SK-N-SH treated with all-trans-retinoic acid at 6 μM for 48 hours (cell line): ENCODE measurements around the gene TCAP.

ENCODE experiments used
- ATAC-seq: fragments of 200-7000 bp; cut with Tn5 transposase; 3 replicates; pipeline ENCODE4 v1.9.1; 2020; ENCODE audit warnings: mild to moderate bottlenecking, moderate library complexity
- ARNTL ChIP-seq: fragments of 450-650 bp; formaldehyde crosslinking; IDR thresholded peaks from 2 replicates; pipeline ENCODE4 v1.5.0; 2020; ENCODE audit warnings: low read depth, mild to moderate bottlenecking, moderate library complexity, borderline replicate concordance
- BACH2 ChIP-seq: fragments of 250-450 bp; sonication (Bioruptor Pico); IDR thresholded peaks from 2 replicates; pipeline ENCODE4 v1.9.0; 2021; ENCODE audit warnings: mild to moderate bottlenecking, borderline replicate concordance
- CSDC2 ChIP-seq: fragments of 250-450 bp; sonication (Bioruptor Pico); IDR thresholded peaks from 2 replicates; pipeline ENCODE4 v1.5.0; 2020; ENCODE audit warnings: mild to moderate bottlenecking, moderate library complexity
- ESRRG ChIP-seq: fragments of 250-450 bp; sonication (Bioruptor Pico); IDR thresholded peaks from 2 replicates; pipeline ENCODE4 v1.6.1; 2021; ENCODE audit warnings: mild to moderate bottlenecking
- GLIS3 ChIP-seq: fragments of 250-450 bp; sonication (Bioruptor Pico); IDR thresholded peaks from 2 replicates; pipeline ENCODE4 v1.5.0; 2020; ENCODE audit warnings: mild to moderate bottlenecking, moderate library complexity
- ISL1 ChIP-seq: fragments of 250-450 bp; sonication (Bioruptor Pico); IDR thresholded peaks from 2 replicates; pipeline ENCODE4 v2.1.2; 2022; ENCODE audit warnings: mild to moderate bottlenecking, moderate library complexity
- OSR1 ChIP-seq: fragments of 250-450 bp; sonication (Bioruptor Pico); IDR thresholded peaks from 2 replicates; pipeline ENCODE4 v1.8.0; 2022; ENCODE audit warnings: moderate library complexity, mild to moderate bottlenecking, inconsistent platforms
- PPARA ChIP-seq: fragments of 250-450 bp; sonication (Bioruptor Pico); IDR thresholded peaks from 2 replicates; pipeline ENCODE4 v1.5.0; 2020; ENCODE audit warnings: mild to moderate bottlenecking, borderline replicate concordance
- RARB ChIP-seq: fragments of 250-450 bp; sonication (Bioruptor Pico); IDR thresholded peaks from 2 replicates; pipeline ENCODE4 v1.8.0; 2021; ENCODE audit warnings: mild to moderate bottlenecking, moderate library complexity
- SNAI2 ChIP-seq: fragments of 250-450 bp; sonication (Bioruptor Pico); IDR thresholded peaks from 2 replicates; pipeline ENCODE4 v1.5.0; 2020; ENCODE audit warnings: mild to moderate bottlenecking, moderate library complexity
- TOX ChIP-seq: fragments of 250-450 bp; sonication (Bioruptor Pico); IDR thresholded peaks from 2 replicates; pipeline ENCODE4 v1.8.0; 2021; ENCODE audit warnings: mild to moderate bottlenecking, moderate library complexity, borderline replicate concordance
- ZC3H10 ChIP-seq: fragments of 250-450 bp; sonication (Bioruptor Pico); IDR thresholded peaks from 2 replicates; pipeline ENCODE4 v1.5.1; 2021; ENCODE audit warnings: mild to moderate bottlenecking, moderate library complexity
- ZFP3 ChIP-seq: fragments of 250-450 bp; sonication (Bioruptor Pico); IDR thresholded peaks from 2 replicates; pipeline ENCODE4 v1.5.0; 2020; ENCODE audit warnings: mild to moderate bottlenecking, moderate library complexity
- ZFP30 ChIP-seq: fragments of 450-650 bp; formaldehyde crosslinking; IDR thresholded peaks from 2 replicates; pipeline ENCODE4 v1.5.0; 2022; ENCODE audit warnings: mild to moderate bottlenecking, moderate library complexity
- ZNF565 ChIP-seq: fragments of 450-650 bp; formaldehyde crosslinking; conservative IDR thresholded peaks from 2 replicates; pipeline ENCODE4 v1.5.0; 2020; ENCODE audit warnings: low read depth, mild to moderate bottlenecking, moderate library complexity
- ZNF70 ChIP-seq: fragments of 450-650 bp; formaldehyde crosslinking; IDR thresholded peaks from 2 replicates; pipeline ENCODE4 v1.5.0; 2020; ENCODE audit warnings: mild to moderate bottlenecking, moderate library complexity
- ZNF8 ChIP-seq: fragments of 450-650 bp; formaldehyde crosslinking; IDR thresholded peaks from 2 replicates; pipeline ENCODE4 v1.5.0; 2020; ENCODE audit warnings: mild to moderate bottlenecking, moderate library complexity
- TF ChIP-seq, protein P1 (sequence below): fragments of 250-450 bp; sonication (Bioruptor Pico); IDR thresholded peaks from 2 replicates; pipeline ENCODE4 v1.5.0; 2020; ENCODE audit warnings: mild to moderate bottlenecking, moderate library complexity
- TF ChIP-seq, protein P2 (sequence below): fragments of 250-450 bp; sonication (Bioruptor Pico); IDR thresholded peaks from 2 replicates; pipeline ENCODE4 v1.8.0; 2021; ENCODE audit warnings: low read depth, mild to moderate bottlenecking, moderate library complexity, borderline replicate concordance
- TF ChIP-seq, protein P3 (sequence below): fragments of 250-450 bp; sonication (Bioruptor Pico); IDR thresholded peaks from 2 replicates; pipeline ENCODE4 v1.5.1; 2021; ENCODE audit warnings: mild to moderate bottlenecking, moderate library complexity
- TF ChIP-seq, protein P4 (sequence below): fragments of 250-450 bp; sonication (Bioruptor Pico); IDR thresholded peaks from 2 replicates; pipeline ENCODE4 v1.8.0; 2020; ENCODE audit warnings: mild to moderate bottlenecking, moderate library complexity, borderline replicate concordance
- TF ChIP-seq, protein P5 (sequence below): fragments of 250-450 bp; sonication (Bioruptor Pico); IDR thresholded peaks from 2 replicates; pipeline ENCODE4 v1.5.1; 2020; ENCODE audit warnings: low read depth, mild to moderate bottlenecking, moderate library complexity

Gene TCAP

DNA sequence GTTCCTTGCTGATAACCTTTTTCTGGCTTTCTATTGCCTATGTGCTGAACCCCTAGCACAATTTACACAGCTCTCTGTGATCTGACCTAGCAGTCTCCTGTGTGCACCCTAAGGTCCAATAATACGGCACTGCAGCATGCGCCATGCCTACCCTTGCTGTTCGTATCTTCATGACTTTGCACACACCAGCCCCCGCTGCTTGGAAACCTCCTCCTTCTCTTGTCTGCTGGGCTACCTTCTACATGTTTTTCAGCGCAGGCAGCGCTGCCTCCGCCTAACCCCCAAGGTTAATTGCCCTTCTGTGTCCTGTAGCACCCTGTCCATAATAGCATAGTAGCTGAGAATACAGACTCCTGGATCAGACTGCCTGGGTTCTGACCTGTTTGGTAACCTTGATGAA lies 26.8 kb upstream of the TCAP start (continued):
- TF ChIP-seq, protein P1, sequence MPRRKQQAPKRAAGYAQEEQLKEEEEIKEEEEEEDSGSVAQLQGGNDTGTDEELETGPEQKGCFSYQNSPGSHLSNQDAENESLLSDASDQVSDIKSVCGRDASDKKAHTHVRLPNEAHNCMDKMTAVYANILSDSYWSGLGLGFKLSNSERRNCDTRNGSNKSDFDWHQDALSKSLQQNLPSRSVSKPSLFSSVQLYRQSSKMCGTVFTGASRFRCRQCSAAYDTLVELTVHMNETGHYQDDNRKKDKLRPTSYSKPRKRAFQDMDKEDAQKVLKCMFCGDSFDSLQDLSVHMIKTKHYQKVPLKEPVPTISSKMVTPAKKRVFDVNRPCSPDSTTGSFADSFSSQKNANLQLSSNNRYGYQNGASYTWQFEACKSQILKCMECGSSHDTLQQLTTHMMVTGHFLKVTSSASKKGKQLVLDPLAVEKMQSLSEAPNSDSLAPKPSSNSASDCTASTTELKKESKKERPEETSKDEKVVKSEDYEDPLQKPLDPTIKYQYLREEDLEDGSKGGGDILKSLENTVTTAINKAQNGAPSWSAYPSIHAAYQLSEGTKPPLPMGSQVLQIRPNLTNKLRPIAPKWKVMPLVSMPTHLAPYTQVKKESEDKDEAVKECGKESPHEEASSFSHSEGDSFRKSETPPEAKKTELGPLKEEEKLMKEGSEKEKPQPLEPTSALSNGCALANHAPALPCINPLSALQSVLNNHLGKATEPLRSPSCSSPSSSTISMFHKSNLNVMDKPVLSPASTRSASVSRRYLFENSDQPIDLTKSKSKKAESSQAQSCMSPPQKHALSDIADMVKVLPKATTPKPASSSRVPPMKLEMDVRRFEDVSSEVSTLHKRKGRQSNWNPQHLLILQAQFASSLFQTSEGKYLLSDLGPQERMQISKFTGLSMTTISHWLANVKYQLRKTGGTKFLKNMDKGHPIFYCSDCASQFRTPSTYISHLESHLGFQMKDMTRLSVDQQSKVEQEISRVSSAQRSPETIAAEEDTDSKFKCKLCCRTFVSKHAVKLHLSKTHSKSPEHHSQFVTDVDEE (CRISPR knock-in tag): no peak
- no peak for TF ChIP-seq ZFP3 (CRISPR knock-in tag)
- TF ChIP-seq GLIS3 (CRISPR knock-in tag): no peak
- TF ChIP-seq ZNF8 (CRISPR knock-in tag): no peak
- no peak for TF ChIP-seq RARB (CRISPR knock-in tag)
- TF ChIP-seq, all 23 proteins: peak for 0

DNA sequence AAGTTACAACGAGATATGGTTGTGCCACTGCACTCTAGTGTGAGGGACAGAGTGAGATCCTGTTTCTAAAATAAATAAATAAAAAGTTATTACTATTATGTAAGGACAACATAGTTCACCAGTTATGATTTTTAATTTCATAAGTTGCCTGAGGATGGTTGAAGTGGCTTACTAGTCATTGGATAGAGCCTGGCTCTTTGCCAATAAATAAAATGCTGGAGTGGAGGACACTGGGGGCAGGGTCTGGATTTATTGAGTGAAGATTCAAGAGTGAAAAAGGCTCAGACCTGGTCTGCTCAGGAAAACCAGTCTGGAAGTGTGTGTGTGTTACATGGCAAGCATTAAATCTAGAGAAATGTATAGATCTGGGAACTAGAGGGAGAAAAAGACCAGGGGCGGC lies 26.1 kb upstream of the TCAP start:
- no peak for ATAC-seq
- TF ChIP-seq, protein P2, sequence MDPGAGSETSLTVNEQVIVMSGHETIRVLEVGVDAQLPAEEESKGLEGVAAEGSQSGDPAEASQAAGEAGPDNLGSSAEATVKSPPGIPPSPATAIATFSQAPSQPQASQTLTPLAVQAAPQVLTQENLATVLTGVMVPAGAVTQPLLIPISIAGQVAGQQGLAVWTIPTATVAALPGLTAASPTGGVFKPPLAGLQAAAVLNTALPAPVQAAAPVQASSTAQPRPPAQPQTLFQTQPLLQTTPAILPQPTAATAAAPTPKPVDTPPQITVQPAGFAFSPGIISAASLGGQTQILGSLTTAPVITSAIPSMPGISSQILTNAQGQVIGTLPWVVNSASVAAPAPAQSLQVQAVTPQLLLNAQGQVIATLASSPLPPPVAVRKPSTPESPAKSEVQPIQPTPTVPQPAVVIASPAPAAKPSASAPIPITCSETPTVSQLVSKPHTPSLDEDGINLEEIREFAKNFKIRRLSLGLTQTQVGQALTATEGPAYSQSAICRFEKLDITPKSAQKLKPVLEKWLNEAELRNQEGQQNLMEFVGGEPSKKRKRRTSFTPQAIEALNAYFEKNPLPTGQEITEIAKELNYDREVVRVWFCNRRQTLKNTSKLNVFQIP (CRISPR knock-in tag): no peak
- TF ChIP-seq, protein P1 (CRISPR knock-in tag): no peak
- TF ChIP-seq SNAI2 (CRISPR knock-in tag) (no peak), ZNF70 (CRISPR knock-in tag) (no peak), ISL1 (CRISPR knock-in tag) (no peak), GLIS3 (CRISPR knock-in tag) (no peak), ZFP30 (CRISPR knock-in tag) (no peak), TOX (CRISPR knock-in tag) (no peak), ZNF8 (CRISPR knock-in tag) (no peak), OSR1 (CRISPR knock-in tag) (no peak)
- TF ChIP-seq, protein P3, sequence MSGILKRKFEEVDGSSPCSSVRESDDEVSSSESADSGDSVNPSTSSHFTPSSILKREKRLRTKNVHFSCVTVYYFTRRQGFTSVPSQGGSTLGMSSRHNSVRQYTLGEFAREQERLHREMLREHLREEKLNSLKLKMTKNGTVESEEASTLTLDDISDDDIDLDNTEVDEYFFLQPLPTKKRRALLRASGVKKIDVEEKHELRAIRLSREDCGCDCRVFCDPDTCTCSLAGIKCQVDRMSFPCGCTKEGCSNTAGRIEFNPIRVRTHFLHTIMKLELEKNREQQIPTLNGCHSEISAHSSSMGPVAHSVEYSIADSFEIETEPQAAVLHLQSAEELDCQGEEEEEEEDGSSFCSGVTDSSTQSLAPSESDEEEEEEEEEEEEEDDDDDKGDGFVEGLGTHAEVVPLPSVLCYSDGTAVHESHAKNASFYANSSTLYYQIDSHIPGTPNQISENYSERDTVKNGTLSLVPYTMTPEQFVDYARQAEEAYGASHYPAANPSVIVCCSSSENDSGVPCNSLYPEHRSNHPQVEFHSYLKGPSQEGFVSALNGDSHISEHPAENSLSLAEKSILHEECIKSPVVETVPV: no peak

DNA sequence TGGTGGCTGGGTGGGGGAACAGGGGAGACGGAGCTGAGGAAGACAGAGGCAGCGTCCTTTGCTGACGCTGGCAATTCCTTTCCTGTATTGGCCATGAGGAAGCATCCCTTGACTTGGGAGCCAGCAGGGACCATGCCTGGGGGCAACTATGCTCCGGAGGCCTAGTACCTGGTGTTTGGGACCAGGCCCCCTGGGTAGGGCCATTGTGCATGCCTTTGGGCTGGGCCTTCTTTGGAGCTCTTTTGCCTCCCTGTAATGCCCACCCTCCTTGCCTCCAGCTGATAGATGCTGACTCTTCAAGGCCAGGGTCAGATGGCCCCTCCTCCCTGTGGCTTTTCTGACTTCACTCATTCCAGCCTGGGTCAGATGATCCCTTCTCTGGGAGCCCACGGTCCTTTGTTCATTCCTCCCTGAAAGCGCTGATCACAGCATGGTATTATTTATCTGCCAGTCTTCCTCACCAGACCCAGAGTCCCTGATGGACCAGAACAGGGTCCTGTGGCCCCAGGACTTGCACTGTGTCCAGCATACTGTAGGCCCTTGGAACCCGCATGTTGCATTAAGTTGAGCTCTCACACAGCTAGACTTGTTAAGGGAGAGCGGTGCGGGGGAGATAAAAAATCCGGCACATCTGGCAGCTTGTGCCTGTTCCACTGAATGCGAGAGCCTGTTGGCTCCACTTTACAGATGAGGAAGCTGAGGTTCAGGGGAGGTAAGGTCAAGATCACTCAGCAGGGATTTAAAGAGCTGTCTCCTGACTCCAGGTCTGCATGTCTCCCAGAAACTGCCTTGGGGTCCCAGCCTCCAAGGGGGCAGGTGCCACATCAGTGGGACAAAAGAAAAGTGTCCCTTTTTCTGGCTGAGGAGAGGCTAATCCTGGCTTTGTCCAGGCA lies 25.3 kb upstream of the TCAP start:
- TF ChIP-seq ZFP30 (CRISPR knock-in tag) (no peak), ZNF70 (CRISPR knock-in tag) (no peak), TOX (CRISPR knock-in tag) (no peak), PPARA (CRISPR knock-in tag) (no peak), BACH2 (CRISPR knock-in tag) (no peak), GLIS3 (CRISPR knock-in tag) (no peak), ESRRG (no peak), ZFP3 (CRISPR knock-in tag) (no peak), ARNTL (no peak), ZC3H10 (CRISPR knock-in tag) (no peak), ZNF565 (CRISPR knock-in tag) (no peak), CSDC2 (CRISPR knock-in tag) (no peak), ISL1 (CRISPR knock-in tag) (no peak), RARB (CRISPR knock-in tag) (no peak)
- TF ChIP-seq, protein P4, sequence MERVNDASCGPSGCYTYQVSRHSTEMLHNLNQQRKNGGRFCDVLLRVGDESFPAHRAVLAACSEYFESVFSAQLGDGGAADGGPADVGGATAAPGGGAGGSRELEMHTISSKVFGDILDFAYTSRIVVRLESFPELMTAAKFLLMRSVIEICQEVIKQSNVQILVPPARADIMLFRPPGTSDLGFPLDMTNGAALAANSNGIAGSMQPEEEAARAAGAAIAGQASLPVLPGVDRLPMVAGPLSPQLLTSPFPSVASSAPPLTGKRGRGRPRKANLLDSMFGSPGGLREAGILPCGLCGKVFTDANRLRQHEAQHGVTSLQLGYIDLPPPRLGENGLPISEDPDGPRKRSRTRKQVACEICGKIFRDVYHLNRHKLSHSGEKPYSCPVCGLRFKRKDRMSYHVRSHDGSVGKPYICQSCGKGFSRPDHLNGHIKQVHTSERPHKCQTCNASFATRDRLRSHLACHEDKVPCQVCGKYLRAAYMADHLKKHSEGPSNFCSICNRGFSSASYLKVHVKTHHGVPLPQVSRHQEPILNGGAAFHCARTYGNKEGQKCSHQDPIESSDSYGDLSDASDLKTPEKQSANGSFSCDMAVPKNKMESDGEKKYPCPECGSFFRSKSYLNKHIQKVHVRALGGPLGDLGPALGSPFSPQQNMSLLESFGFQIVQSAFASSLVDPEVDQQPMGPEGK (CRISPR knock-in tag): no peak
- TF ChIP-seq, protein P5, sequence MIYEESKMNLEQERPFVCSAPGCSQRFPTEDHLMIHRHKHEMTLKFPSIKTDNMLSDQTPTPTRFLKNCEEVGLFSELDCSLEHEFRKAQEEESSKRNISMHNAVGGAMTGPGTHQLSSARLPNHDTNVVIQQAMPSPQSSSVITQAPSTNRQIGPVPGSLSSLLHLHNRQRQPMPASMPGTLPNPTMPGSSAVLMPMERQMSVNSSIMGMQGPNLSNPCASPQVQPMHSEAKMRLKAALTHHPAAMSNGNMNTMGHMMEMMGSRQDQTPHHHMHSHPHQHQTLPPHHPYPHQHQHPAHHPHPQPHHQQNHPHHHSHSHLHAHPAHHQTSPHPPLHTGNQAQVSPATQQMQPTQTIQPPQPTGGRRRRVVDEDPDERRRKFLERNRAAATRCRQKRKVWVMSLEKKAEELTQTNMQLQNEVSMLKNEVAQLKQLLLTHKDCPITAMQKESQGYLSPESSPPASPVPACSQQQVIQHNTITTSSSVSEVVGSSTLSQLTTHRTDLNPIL: no peak
- no peak for ATAC-seq
